ENCODE results near the gene LYZL4.

LYZL4 gene

DNA sequence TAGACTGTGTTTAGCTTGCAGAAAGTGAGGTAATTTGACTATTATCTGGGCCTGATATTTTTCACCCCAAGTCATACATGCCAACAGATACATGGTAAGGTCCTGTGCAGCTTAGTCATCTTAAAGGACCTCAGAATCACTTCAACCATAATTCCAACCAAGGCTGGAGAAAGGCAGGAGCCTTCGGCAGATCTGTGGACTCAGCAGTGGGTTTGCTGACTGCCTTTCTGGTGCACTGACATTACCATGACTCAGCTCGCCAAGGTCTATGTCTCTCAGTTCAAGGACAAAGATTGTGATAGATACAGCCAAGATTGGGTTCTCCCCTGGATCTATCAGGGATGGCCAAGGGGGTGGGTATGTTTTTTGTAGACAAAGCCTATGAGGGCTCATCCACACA is 32.7 kb downstream of the LYZL4 start:
- TF ChIP-seq, protein P1, sequence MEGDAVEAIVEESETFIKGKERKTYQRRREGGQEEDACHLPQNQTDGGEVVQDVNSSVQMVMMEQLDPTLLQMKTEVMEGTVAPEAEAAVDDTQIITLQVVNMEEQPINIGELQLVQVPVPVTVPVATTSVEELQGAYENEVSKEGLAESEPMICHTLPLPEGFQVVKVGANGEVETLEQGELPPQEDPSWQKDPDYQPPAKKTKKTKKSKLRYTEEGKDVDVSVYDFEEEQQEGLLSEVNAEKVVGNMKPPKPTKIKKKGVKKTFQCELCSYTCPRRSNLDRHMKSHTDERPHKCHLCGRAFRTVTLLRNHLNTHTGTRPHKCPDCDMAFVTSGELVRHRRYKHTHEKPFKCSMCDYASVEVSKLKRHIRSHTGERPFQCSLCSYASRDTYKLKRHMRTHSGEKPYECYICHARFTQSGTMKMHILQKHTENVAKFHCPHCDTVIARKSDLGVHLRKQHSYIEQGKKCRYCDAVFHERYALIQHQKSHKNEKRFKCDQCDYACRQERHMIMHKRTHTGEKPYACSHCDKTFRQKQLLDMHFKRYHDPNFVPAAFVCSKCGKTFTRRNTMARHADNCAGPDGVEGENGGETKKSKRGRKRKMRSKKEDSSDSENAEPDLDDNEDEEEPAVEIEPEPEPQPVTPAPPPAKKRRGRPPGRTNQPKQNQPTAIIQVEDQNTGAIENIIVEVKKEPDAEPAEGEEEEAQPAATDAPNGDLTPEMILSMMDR (IDR thresholded peaks at IDR 0.05; ENCODE audit: insufficient read depth, low read depth, low read length, missing control alignments) = no peak

DNA sequence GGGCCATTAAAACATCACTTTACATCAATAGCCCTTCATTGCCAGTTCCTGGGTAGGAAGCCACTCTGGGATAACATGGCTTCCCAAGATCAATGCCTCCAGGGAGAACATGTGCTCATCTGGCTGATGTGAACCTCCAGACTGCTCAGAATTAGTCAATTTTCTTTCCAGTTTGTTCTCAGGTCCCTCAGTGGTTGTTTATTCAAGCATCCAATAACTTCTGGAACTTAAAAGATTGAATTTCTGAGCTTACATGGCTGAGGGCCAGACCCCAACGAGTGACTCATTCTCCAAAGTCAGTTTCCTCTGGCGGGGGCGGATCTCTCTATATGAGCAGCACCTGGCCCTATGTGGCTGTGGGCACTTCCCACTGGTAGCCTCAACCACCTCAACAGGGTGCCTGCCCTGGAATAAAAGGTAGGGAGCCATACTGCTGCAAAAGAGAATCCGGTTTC is 34.0 kb downstream of the LYZL4 start:
- DNase-seq (ENCODE audit: low read depth) = peak; percentile 79
- H3K4me3 ChIP-seq (ENCODE audit: low read length) = no peak overlapping the region
- TF ChIP-seq, protein P1 (IDR thresholded peaks at IDR 0.05; ENCODE audit: insufficient read depth, low read depth, low read length, missing control alignments) = no peak

More for the DNA sequence above, 32.7 kb downstream of the LYZL4 start:
- no peak for DNase-seq (ENCODE audit: low read depth)
- no peak overlapping the region for H3K4me3 ChIP-seq (ENCODE audit: low read length)

DNA sequence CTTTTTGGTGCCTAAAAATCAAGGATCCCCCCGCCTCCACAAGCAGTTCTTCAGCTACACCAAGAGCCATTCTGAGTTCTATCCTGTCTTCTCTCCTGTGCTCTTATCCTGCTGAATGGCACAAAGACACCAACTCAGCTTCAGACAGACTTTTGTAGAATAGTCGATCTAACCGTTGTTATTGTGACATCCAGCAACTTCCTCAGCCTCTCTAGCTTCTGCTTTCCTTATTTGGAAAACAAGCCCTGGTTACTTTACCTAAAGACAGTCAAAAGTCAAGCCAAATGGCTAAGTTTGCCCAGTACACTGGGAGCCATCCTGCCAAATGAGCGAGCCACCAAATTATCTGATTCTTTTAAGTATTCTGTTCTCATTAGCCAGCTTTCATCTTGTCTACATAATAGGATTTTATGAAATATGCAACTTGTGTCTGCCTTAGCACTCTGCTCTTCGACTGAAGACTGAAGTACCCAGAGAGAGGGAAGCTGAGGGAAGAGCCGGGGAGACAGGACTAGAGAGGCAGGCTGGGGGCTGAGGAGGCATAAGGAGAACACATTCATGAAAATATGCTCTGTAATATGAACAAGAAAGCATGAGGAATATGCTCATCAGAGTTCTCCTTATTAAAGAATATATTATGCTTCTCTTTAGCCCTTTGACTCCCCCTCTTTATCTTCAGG is 35.1 kb downstream of the LYZL4 start:
- TF ChIP-seq, protein P1 (IDR thresholded peaks at IDR 0.05; ENCODE audit: insufficient read depth, low read depth, low read length, missing control alignments) = no peak
- H3K4me3 ChIP-seq (ENCODE audit: low read length) = no peak overlapping the region
- no peak for DNase-seq (ENCODE audit: low read depth)

DNA sequence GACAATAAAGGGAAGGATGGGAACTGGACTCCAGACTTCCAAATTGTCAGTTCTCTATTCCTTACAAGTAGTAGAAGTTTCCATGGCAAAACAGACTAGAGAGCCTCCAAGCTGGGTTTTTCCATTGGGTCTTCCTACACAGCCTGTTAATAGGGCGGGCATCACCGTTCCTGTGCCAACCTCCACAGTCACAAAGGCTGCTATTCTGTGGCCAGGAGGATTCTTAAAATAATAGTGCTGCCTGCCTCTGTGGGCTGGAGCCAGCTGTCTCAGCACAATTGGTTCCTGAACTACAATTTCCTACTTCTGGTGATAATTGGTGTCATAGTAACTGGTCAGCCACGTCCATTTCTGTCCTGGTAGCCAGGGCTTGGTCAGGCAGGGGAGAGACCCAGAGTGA is 38.6 kb downstream of the LYZL4 start:
- TF ChIP-seq, protein P1 (IDR thresholded peaks at IDR 0.05; ENCODE audit: insufficient read depth, low read depth, low read length, missing control alignments) = no peak
- no peak overlapping the region for H3K4me3 ChIP-seq (ENCODE audit: low read length)
- no peak for DNase-seq (ENCODE audit: low read depth)

DNA sequence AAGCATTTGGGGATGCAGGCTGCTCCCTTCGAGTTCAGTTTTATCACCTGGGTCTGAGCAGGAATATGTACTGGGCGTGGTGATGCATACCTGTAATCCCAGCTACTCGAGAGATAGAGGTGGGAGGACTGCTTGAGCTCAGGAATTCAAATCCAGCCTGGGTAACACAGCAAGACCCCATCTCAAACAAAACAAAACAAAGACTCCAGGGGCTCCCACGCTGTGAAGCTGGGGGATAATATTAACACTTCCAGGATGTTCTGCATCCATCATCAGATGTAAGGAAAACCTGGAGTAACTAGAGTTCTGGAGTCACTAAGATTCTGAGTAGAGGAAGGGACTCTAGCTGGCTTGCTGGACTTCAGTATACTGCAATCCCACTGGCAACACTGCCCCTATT is 40.6 kb downstream of the LYZL4 start:
- TF ChIP-seq, protein P1 (IDR thresholded peaks at IDR 0.05; ENCODE audit: insufficient read depth, low read depth, low read length, missing control alignments) = no peak
- H3K4me3 ChIP-seq (ENCODE audit: low read length) = no peak overlapping the region
- no peak for DNase-seq (ENCODE audit: low read depth)

DNA sequence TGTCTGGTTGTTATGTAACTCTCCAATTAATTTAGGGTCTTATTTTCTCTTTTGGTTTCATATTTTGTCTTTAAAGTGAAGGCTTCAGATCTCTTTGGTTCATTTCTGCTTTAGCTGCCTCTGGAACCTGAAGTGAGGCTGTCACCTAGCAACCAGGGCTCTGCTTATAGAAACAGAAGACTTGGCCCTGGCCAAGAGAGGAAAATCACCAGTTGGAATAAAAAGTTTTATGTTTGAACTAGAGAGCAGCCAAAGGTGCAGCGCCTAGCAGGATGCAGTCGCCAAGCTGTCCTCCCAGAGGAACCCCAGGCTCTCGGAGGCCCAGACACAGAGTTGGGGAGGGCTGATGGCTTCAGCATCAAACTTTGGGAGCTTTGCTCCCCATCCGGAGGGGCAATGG is 41.1 kb downstream of the LYZL4 start:
- H3K4me3 ChIP-seq (ENCODE audit: low read length) = no peak overlapping the region
- DNase-seq (ENCODE audit: low read depth) = no peak
- TF ChIP-seq, protein P1 (IDR thresholded peaks at IDR 0.05; ENCODE audit: insufficient read depth, low read depth, low read length, missing control alignments) = no peak

DNA sequence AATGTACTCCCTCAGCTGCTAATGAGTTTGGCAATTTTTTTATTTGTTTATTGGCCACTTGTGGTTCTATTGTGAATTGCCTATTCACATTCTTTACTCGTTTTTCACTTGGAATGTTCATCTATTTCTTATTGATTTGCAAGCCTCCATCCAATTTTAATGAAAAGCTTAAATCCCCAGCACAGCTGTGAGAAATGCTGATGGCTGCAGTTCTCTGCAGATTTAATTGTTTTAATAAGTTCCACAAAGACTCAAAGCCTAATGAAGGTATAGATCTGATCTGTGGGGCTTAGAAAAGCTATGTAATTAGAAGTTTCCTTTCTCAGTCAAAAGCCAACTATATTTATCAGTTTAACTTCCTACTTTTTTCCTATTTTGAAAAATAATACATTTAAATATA is 41.5 kb downstream of the LYZL4 start:
- H3K4me3 ChIP-seq (ENCODE audit: low read length) = no peak overlapping the region
- TF ChIP-seq, protein P1 (IDR thresholded peaks at IDR 0.05; ENCODE audit: insufficient read depth, low read depth, low read length, missing control alignments) = no peak
- DNase-seq (ENCODE audit: low read depth) = no peak

Measured in epithelial cell of esophagus (primary cell).